NCI-H82 treated with DMSO at 0.1 percent for 48 hours (cell line): ENCODE data around the gene EXOC3L4.
"Not testable (repeated sequence)": the region's sequence is repeated elsewhere in the genome, so short reads cannot be mapped to it uniquely, and the experiment has no call there.

ENCODE experiments used
- DNase-seq: peaks from one replicate; lab custom pipeline; 2025; ENCODE audit not compliant: unreplicated experiment; lab: John Stamatoyannopoulos, UW

The EXOC3L4 gene

DNA sequence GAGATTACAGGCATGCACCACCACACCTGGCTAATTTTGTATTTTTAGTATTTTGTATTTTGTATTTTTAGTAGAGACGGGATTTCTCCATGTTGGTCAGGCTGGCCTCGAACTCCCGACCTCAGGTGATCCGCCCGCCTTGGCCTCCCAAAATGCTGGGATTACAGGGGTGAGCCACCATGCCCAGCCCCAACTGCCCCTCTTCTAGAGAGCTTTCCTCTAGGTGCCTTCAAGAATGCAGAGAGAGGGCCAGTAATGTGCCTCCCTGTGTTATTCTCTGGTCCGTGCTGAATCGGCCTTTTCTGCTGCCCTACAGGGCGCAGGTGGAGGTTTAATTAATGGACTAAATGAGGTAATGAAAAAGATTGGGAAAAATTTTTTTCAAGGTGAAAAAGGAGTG is 25.0 kb downstream of the EXOC3L4 start:
- not testable (repeated sequence) for DNase-seq

DNA sequence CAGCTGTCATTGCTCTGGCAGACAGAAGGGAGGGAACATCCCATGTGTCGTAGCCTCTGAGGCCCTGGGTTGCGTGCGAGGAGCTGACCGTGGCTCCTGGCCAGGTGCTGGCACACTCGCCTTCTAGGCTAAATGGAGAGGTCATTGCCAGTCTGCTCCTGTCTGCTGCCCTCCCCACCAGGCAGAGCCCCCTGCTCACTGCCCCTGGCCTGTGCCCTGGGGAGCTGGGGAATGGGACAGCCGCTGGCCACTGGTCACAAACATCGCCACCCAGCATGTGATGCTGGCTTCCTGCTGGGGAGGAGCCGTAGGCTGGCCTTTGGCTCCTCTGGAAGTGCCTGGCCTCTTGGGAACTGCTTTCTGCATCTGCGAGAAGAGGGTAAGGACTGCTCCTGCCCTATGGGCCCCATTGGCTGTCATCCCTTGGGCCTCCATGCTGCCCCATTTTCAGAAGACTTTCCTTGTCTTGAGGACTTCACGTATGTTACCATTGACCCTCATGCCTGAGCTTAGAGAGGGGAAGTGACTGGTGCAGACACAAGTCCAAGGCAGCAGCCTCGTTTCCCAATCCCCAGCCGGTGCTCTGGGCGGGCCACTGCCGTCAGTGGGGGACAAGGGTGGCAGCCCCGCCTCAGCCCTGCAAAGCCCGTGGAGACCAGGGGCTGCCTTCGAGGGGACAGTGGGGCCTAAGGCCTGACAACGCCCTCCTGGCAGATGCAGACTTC is 26.8 kb downstream of the EXOC3L4 start:
- no peak for DNase-seq

DNA sequence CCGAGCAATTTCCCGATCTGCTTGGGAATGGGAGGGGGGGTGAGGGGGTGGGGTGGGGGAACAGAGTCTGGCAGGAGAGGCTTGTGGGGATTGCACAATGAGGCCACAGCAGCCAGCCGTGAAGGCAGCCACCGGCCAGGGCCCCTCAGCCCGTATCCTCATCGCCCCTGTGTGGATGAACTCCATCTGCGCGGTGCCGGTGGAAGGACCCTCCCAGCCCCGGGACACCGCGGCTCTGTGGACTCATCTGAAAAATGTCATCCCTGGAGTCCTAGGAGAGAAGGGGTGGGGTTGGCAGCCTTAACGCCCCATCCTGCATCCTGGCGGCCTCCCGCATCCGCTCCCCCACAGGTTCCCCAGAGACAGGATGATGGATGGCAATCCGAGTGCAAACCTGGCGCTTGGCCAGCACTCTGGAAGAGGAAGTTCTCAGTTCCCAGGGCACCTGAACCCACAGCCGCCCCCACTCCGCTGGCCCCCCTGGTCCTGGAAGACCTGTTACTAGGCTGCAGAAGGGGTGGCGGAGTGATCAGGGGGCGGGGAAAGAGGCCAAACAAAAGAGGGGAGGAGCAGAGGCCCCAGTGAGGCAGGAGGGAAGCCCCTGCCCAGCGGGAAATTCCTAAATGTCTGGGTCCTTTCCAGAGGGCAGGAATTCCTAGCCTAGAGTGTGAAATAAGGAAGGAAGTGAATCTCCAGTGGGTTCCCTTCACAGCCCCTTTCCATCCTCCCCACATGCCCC is 27.5 kb downstream of the EXOC3L4 start:
- peak; percentile 50 for DNase-seq

DNA sequence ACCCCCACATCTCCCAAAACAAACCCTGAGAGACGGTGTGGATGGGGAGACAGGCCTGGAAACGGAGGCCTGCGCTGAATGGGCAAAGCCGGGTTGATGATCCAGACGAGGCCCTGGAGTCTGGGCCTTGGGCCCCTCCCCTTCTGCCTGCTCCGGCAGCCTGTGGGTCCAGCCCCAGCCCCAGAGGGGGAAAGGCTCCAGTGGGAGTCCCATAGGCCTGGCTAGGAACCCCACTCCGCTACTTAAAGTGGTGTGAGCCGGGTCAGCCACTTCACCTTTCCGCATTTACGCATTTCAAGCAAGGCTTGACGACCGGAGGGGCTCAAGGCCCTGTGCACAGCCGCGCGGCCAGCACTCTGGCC is 28.0 kb downstream of the EXOC3L4 start:
- DNase-seq = no peak

DNA sequence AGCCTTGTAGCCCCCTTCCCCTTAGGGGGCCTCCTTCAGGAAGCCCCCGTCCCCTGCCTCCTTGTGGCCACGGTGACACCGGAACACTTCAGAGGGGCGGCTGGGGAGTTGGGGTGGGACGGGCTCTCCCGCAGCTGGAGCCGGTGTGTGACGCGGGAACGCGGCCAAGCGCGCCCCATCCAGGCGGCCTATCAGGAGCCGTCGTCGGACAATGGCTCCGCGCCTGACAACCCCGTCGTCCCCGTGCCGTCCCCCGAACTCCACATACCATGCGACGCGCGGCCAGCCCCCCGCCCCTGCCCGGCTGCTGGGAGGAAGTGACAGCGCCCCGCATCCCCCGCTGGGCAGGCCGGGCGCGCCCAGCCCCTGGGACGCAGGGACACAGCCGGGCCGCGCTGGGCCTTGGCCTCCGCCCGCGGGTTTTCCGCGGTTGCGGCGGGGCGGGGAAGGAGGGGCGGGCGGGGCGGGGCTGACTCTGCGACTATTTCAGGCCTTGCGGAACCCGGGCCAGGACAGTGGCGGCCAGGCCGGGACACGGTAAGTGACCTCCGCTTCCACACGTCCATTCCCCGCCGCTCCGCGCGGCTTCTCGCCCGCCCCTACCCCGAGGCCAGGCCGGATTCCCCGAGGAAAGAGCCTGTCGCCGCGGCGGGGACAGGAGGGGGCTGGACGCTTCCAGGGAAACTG is 28.6 kb downstream of the EXOC3L4 start, which contains the start of gene TNFAIP2:
TNFAIP2 (plus strand) TSS at position 515 of the 687 bp plus-strand sequence. CDS start 2,997 bp downstream, outside the sequence.
- no peak for DNase-seq

DNA sequence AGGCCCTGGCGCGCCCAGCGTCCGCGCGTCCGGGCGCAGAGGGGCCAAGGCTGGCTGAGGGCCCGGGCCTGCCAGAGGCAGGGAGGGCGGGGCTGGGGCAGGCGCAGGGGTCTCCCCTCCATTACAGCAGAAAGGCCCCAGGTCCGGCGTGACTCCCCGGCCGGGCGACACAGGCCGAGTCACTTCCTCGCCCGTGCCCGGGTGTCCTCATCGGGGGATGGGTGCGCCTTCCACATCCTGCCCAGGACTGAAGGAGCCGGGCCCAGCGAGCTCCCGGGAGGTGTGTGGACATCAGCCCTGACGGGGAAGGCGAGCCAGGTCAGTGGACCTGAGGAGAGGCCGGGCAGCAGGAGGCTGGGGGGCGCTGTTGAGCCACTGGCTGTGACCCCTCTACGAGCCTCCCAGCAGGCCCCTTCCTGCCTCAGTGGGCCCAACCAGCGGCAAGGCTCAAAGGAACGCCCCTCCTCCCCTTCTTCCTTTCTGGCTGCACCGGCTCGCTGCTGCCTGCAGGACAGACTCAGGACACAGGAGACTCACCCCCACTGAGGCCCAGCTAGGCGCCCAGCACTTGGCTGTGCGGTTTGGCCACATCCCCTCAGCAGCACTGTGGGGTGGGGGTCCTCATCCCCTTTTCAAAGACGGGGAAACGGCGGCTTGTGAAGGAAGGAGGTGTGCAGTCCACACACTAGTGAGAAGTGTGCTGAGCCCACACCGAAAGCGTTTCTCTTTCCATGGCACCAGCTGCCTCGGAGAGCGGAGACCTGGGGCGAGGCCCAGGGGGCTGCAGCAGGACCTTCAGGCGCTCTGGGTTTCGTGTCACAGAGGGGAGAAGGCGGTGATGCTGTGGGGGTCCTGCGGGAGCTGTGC is 29.3 kb downstream of the EXOC3L4 start:
- no peak for DNase-seq

DNA sequence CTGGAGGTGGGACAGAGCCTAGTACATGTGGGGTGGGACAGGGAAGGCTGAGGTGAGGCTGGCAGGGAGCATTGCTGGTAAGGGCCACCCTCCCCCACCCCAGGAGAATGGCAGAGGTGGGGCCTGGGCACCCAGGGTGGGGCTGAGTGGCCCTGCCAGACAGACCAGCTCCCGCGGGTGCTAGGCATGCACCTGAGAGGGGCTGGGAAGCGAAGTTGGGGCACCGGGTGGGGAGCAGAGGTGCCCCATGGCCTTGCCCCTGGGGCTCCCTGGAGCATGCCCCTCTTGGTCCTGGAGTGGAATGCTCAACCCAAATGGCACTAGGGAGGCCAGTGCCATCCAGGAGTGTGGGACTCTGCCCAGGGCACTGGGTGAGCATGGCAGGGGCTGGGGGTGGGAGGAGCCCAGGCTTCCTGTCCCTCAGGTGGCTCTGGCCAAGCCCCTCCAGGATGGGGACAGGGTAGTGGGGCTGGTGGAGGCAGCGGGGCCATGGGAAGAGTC is 30.0 kb downstream of the EXOC3L4 start:
- no peak for DNase-seq

DNA sequence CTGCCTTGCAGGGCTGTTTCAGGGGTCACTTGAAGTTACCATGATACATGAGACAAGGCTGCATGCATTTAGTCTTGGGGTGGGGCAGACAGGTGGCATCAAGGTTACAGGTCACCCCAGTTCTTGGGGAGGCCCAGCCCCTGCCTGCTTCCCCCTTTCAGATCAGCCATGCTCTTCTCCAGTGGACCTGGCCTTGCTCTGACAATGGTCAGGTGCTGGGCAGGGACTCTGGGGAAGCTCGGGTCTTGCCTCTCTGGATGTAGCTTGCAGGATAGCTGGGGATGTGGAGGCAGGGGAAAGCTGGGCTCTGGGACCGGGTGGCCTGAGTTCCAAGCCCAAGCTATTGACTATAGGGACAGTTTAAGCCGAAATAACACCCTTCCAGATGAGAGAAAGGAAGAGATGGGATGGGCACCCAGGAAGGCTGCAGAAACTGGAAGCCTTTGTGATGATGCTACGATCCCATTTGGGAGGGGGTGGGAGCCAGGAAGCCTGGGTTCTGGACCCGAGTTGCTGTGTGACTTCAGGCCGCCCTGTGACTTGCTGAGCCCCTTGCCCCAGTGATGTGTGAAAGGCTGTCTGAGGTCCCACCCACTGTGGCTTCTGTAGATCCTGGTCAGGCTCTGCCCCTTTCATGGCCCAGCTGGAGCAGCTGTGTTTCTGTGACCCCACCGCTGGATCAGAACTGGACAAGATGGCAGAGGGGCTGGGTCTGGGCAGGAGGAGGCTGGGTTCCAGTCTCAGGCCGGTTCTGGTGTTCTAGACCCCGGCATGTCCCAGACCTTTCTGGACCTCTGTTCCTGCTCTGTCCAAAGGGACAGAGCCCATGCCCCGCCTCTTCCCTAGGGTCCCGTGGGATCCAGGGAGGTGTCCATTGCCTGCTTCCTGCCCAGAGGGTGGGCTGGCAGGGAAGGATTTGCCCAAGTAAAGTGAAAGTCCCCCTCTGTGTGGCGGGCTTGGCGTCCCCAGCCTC is 30.9 kb downstream of the EXOC3L4 start:
- DNase-seq = no peak

DNA sequence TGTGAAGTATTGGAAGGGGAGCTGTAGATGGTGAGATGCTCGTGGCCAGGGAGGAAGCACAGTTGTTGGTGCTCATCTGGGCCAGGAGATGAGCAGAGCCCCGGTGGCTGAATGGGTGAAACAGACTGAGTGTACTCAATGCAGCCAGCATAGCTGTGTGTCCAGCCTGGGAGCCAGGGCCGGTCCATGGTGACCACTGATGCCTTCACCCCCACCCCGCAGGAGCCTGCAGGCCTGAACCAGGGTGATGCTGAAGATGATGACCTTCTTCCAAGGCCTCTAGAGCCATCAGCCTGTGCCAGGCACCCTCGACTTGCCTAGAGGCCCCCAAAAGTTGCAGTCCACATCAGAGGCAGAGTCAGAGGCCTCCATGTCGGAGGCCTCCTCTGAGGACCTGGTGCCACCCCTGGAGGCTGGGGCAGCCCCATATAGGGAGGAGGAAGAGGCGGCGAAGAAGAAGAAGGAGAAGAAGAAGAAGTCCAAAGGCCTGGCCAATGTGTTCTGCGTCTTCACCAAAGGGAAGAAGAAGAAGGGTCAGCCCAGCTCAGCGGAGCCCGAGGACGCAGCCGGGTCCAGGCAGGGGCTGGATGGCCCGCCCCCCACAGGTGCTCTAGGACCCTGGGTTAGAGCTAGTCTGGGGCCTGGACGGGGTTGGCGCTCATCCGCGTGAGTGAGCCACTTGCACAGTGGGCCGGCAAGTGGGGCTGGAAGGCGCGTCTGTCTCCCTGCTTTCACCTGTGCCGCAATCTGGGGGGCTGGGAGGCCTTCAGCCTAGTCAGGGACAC is 31.8 kb downstream of the EXOC3L4 start:
- no peak for DNase-seq

DNA sequence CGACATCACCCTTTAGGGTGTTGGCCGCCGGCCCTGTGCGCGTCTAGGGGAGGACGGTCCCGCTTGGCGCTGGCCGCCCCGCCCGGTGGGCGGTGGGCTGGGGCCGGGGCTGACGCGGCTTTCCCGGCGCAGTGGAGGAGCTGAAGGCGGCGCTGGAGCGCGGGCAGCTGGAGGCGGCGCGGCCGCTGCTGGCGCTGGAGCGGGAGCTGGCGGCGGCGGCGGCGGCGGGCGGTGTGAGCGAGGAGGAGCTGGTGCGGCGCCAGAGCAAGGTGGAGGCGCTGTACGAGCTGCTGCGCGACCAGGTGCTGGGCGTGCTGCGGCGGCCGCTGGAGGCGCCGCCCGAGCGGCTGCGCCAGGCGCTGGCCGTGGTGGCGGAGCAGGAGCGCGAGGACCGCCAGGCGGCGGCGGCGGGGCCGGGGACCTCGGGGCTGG is 32.4 kb downstream of the EXOC3L4 start:
- DNase-seq = no peak

DNA sequence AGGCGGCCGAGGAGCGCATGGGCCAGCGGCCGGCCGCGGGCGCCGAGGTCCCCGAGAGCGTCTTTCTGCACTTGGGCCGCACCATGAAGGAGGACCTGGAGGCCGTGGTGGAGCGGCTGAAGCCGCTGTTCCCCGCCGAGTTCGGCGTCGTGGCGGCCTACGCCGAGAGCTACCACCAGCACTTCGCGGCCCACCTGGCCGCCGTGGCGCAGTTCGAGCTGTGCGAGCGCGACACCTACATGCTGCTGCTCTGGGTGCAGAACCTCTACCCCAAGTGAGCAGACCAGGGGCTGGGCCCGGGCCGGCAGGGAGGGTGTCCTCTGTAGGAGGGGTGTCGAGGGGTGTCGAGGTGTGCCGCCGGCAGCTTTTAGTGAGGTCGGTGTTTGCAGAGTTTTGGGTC is 32.8 kb downstream of the EXOC3L4 start:
- DNase-seq = no peak

DNA sequence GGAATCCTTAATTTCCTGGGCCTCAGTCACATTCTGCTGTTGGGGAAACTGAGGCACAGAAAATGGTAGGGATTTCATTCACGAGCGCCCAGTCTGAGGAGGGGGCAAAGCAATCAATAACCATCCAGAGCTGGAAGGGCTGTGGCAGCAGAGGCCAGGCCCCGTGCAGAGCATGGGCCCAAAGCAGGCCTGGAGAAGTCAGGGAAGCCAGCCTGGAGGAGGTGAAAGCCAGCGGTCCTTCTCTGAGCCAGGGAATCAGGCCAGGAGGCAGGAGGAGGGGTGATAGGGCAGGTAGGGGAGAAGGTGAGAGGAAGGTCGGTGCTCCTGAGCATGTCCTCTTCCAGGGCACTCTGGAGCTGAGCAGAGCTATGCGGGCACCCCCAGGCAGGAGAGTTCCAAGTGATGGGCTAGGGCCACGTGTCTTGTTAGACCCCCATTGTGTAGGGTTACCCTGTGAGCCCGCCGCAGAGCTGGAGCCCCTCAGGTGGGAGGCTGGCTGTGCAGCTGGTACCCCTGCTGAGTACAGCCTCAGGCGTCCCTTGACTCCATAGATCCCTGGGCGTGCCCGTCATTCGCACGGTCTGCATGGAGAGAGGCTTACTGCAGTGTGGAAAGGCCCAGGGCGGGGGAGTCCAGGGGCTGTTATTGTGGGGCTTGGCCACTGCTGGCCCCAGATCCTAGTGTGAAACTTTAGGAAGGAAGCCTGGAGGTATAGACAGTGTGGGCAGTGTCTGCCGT is 33.5 kb downstream of the EXOC3L4 start:
- DNase-seq = no peak

DNA sequence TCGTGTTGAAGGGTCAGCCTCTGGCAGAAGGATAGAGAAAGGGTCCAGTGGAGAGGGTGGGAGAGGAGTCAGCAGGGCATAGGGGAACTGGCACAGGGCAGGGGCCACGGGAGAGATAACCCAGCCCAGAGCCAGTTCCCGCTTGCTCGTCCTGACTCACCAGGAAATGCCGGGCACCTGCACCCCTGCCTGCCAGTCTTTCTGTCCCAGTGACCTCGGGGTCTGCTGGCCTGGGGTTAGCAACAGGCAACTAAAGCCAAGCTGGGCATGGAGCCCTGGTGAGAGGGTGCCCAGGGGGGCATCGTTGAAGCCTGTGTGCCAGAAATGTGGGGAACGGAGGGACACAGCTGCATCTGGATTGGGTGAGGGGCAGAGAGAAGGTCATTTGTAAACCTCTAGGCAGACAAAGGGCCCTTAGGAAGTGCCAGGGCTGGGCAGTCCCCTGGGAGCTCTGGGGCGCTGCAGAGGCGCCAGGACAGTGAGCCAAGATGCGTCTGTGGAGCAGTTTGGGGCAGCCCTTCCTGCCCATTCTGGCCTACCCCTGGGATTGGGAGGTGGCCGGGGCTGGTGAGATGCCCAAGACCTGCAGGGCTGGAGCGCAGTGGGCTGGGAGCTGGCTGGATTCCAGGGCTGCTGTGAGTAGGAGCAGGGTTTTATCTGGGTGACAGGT is 34.2 kb downstream of the EXOC3L4 start:
- no peak for DNase-seq

DNA sequence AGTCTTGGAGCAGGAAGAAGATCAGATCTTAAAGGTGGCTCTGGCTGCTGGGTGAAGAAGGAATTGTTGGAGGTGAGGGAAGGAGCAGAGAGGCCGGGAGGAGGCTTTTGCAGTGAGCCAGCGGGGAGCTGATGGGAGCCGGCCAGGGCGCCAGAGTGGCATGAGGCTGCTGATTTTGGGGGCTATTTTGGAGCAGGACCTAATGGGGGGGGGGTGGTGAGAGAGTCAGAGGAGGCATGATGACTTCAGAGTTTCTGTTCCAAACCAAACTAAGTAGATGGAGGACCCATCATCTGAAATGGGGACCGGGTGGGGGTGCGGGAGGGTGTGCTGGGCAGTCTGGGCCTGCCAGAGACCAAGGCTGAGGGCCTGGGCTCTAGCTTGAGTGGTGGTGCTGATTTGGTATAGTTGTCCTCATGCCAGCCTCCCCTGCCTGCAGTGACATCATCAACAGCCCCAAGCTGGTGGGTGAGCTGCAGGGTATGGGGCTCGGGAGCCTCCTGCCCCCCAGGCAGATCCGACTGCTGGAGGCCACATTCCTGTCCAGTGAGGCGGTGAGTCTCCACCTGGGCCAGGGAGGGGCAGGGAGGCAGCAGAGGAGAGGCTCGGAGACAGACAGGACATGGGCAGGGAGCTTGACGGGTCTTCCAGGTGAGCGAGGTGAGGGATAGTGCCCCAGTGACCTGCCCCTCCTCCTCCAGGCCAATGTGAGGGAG is 34.9 kb downstream of the EXOC3L4 start:
- DNase-seq = no peak

DNA sequence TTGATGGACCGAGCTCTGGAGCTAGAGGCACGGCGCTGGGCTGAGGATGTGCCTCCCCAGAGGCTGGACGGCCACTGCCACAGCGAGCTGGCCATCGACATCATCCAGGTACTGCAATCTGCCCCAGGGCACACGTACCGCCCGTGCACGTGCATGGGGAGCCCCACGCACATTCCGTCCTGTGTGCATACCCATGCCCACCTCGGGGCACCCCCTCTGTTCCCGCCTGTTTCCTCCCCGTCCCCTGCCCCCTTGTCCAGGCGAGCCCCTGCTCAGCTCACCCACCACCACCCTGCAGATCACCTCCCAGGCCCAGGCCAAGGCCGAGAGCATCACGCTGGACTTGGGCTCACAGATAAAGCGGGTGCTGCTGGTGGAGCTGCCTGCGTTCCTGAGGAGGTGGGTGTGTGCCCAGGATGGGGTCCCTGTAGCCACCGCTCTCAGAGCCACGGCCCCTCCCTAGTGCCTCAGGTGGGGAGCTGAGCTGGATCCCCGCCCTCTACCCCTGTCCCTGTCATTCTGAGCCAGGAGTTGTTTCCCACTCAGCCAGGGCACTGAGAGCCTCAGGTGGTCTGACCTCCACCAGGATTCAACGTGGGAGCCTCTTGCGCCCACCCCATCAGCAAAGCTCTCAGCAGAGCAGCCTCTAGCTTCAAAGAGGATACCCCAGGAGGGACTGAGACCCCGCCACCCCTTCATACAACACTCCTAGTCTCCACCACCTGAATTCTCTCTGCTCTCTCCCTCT is 35.7 kb downstream of the EXOC3L4 start:
- no peak for DNase-seq

DNA sequence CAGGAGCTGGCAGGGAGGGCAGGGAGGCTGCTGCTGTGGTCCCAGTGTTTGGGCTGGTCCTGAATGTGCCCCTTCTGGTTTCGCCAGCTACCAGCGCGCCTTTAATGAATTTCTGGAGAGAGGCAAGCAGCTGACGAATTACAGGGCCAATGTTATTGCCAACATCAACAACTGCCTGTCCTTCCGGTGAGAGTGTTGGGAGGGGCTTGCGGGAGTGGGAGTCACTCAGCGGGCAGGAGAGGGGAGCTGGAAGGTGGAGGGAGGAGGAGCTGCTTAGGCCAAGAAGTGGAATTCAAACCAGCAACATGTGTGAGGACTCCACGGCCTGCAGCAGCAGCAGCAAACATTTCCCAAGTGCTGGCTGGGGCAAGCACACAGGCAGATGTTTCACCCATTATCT is 36.4 kb downstream of the EXOC3L4 start:
- no peak for DNase-seq
